Measurements from ENCODE around the gene COL5A3. TPM values are rescaled to one million over a fixed set of nuclear protein-coding genes. Genes with fewer than 3 reads are reported as not detected.

Gene COL5A3
- total RNA-seq, 1 experiment from 2014 or later, result 0.18 TPM

- H3K27ac ChIP-seq (ENCODE audit: low read length), result no peak overlapping the region
- DNase-seq (ENCODE audit: low read depth, low spot score) (no peak), ATAC-seq (no peak)
- TF ChIP-seq CTCF (IDR thresholded peaks at IDR 0.05) (no peak), TCF7L2 (IDR thresholded peaks at IDR 0.05; ENCODE audit: low read depth, low read length) (no peak), SIN3A (IDR thresholded peaks at IDR 0.05; ENCODE audit: borderline replicate concordance, insufficient read depth, low read depth, low read length) (no peak), REST (IDR thresholded peaks at IDR 0.05; ENCODE audit: insufficient read depth in 1 of 2, low read depth in 2 of 2, low read length in 1 of 2) (no peak), POLR2AphosphoS5 (IDR thresholded peaks at IDR 0.05; ENCODE audit: low read depth, low read length) (no peak)
- CTCF ChIA-PET, result no interaction called here
- H3K4me3 ChIP-seq (ENCODE audit: low read depth in 2 of 2, low read length in 2 of 2), result no peak overlapping the region
- H3K4me1 ChIP-seq (ENCODE audit: control insufficient read depth, insufficient read depth, low read length), result no peaks in the 10 kb centered on the region
- POLR2A ChIA-PET, result no interaction called here
- H3K36me3 ChIP-seq (ENCODE audit: control insufficient read depth, insufficient read depth, low read length), result no peaks in the 10 kb centered on the region
- BruUV-seq (replicated peaks), result no TSS peak
- intact Hi-C loops (cut with micrococcal nuclease; ENCODE audit: unreplicated experiment), result no loop called here
- no peaks in the 10 kb centered on the region for H3K27me3 ChIP-seq (ENCODE audit: control insufficient read depth, insufficient read depth, low read length)
- no peaks in the 10 kb centered on the region for H3K9me3 ChIP-seq (ENCODE audit: control insufficient read depth, insufficient read depth, low read depth, low read length)
- in situ Hi-C loops (cut with HindIII; ENCODE audit: low pct_unique_long_range_greater_than_20kb, low sequenced_read_pairs), result no loop called here
Observed at GRCh38 chr19:10021446-10021845, 11.1 kb upstream of the COL5A3 start.

- in situ Hi-C loops (cut with HindIII; ENCODE audit: low pct_unique_long_range_greater_than_20kb, low sequenced_read_pairs), result no loop called here
- no peaks in the 10 kb centered on the region for H3K4me1 ChIP-seq (ENCODE audit: control insufficient read depth, insufficient read depth, low read length)
- CTCF ChIA-PET, result no interaction called here
- DNase-seq (ENCODE audit: low read depth, low spot score) (no peak), ATAC-seq (no peak)
- BruUV-seq (replicated peaks), result no TSS peak
- POLR2A ChIA-PET, result no interaction called here
- H3K27ac ChIP-seq (ENCODE audit: low read length), result no peak overlapping the region
- H3K27me3 ChIP-seq (ENCODE audit: control insufficient read depth, insufficient read depth, low read length), result no peaks in the 10 kb centered on the region
- no peaks in the 10 kb centered on the region for H3K9me3 ChIP-seq (ENCODE audit: control insufficient read depth, insufficient read depth, low read depth, low read length)
- H3K36me3 ChIP-seq (ENCODE audit: control insufficient read depth, insufficient read depth, low read length), result no peaks in the 10 kb centered on the region
- intact Hi-C loops (cut with micrococcal nuclease; ENCODE audit: unreplicated experiment), result no loop called here
- no peak overlapping the region for H3K4me3 ChIP-seq (ENCODE audit: low read depth in 2 of 2, low read length in 2 of 2)
- no peak for TF ChIP-seq REST (IDR thresholded peaks at IDR 0.05; ENCODE audit: insufficient read depth in 1 of 2, low read depth in 2 of 2, low read length in 1 of 2)
- TF ChIP-seq TCF7L2 (IDR thresholded peaks at IDR 0.05; ENCODE audit: low read depth, low read length), result no peak
- TF ChIP-seq POLR2AphosphoS5 (IDR thresholded peaks at IDR 0.05; ENCODE audit: low read depth, low read length), result no peak
- TF ChIP-seq SIN3A (IDR thresholded peaks at IDR 0.05; ENCODE audit: borderline replicate concordance, insufficient read depth, low read depth, low read length), result no peak
Observed at GRCh38 chr19:10020851-10021250, 10.5 kb upstream of the COL5A3 start.

Data from Panc1 (cell line).